ENCODE measurements around the gene CFAP46.

The CFAP46 gene

GRCh38 chr10:132884041-132884440 is 58.3 kb downstream of the CFAP46 start:
- H3K36me3 Mint-ChIP-seq: no peaks in the 10 kb centered on the region
- H3K27ac Mint-ChIP-seq: no peak overlapping the region
- H3K4me1 Mint-ChIP-seq: no peaks in the 10 kb centered on the region
- no peak overlapping the region for H3K4me3 Mint-ChIP-seq
- no peaks in the 10 kb centered on the region for H3K9me3 Mint-ChIP-seq
- H3K27me3 Mint-ChIP-seq: peaks cover 2% of the 10 kb centered on the region

GRCh38 chr10:132883391-132883881 is 58.9 kb downstream of the CFAP46 start:
- H3K4me3 Mint-ChIP-seq: no peak overlapping the region
- H3K27me3 Mint-ChIP-seq: peaks cover 4% of the 10 kb centered on the region
- no peaks in the 10 kb centered on the region for H3K4me1 Mint-ChIP-seq
- H3K27ac Mint-ChIP-seq: no peak overlapping the region
- no peaks in the 10 kb centered on the region for H3K9me3 Mint-ChIP-seq
- no peaks in the 10 kb centered on the region for H3K36me3 Mint-ChIP-seq

GRCh38 chr10:132882069-132882951 is 60.1 kb downstream of the CFAP46 start:
- Mint-ChIP-seq H3K27me3 (peaks cover 4% of the 10 kb centered on the region), H3K36me3 (no peaks in the 10 kb centered on the region), H3K27ac (no peak overlapping the region), H3K9me3 (no peaks in the 10 kb centered on the region), H3K4me1 (no peaks in the 10 kb centered on the region), H3K4me3 (no peak overlapping the region)

GRCh38 chr10:132881186-132881920 is 61.0 kb downstream of the CFAP46 start:
- Mint-ChIP-seq H3K27me3 (peaks cover 4% of the 10 kb centered on the region), H3K4me3 (no peak overlapping the region), H3K36me3 (no peaks in the 10 kb centered on the region), H3K9me3 (no peaks in the 10 kb centered on the region), H3K4me1 (no peaks in the 10 kb centered on the region), H3K27ac (no peak overlapping the region)

- Mint-ChIP-seq H3K4me3 (no peak overlapping the region), H3K27ac (no peak overlapping the region), H3K27me3 (peaks cover 12% of the 10 kb centered on the region), H3K4me1 (no peaks in the 10 kb centered on the region), H3K9me3 (no peaks in the 10 kb centered on the region), H3K36me3 (no peaks in the 10 kb centered on the region)
Measured at GRCh38 chr10:132880128-132880981, 62.0 kb downstream of the CFAP46 start.

GRCh38 chr10:132879408-132880127 is 62.8 kb downstream of the CFAP46 start:
- H3K27me3 Mint-ChIP-seq: peaks cover 15% of the 10 kb centered on the region
- no peak overlapping the region for H3K4me3 Mint-ChIP-seq
- no peaks in the 10 kb centered on the region for H3K36me3 Mint-ChIP-seq

GRCh38 chr10:132878730-132879407 is 63.5 kb downstream of the CFAP46 start:
- H3K9me3 Mint-ChIP-seq: no peaks in the 10 kb centered on the region

More at GRCh38 chr10:132879408-132880127, 62.8 kb downstream of the CFAP46 start:
- H3K27ac Mint-ChIP-seq: no peak overlapping the region
- H3K9me3 Mint-ChIP-seq: no peaks in the 10 kb centered on the region
- H3K4me1 Mint-ChIP-seq: no peaks in the 10 kb centered on the region

GRCh38 chr10:132878091-132878729 is 64.2 kb downstream of the CFAP46 start:
- Mint-ChIP-seq H3K27me3 (peaks cover 15% of the 10 kb centered on the region), H3K4me3 (no peak overlapping the region), H3K36me3 (no peaks in the 10 kb centered on the region), H3K9me3 (no peaks in the 10 kb centered on the region), H3K27ac (no peak overlapping the region), H3K4me1 (no peaks in the 10 kb centered on the region)

More at GRCh38 chr10:132878730-132879407, 63.5 kb downstream of the CFAP46 start:
- H3K4me1 Mint-ChIP-seq: no peaks in the 10 kb centered on the region
- H3K27ac Mint-ChIP-seq: no peak overlapping the region
- H3K27me3 Mint-ChIP-seq: peaks cover 15% of the 10 kb centered on the region
- no peak overlapping the region for H3K4me3 Mint-ChIP-seq
- H3K36me3 Mint-ChIP-seq: no peaks in the 10 kb centered on the region

GRCh38 chr10:132877473-132877872 is 64.9 kb downstream of the CFAP46 start:
- no peak overlapping the region for H3K27ac Mint-ChIP-seq
- H3K36me3 Mint-ChIP-seq: no peaks in the 10 kb centered on the region
- peaks cover 15% of the 10 kb centered on the region for H3K27me3 Mint-ChIP-seq
- no peaks in the 10 kb centered on the region for H3K9me3 Mint-ChIP-seq
- H3K4me1 Mint-ChIP-seq: no peaks in the 10 kb centered on the region
- no peak overlapping the region for H3K4me3 Mint-ChIP-seq

GRCh38 chr10:132876993-132877431 is 65.4 kb downstream of the CFAP46 start:
- Mint-ChIP-seq H3K4me3 (no peak overlapping the region), H3K27ac (no peak overlapping the region), H3K9me3 (no peaks in the 10 kb centered on the region), H3K36me3 (no peaks in the 10 kb centered on the region), H3K27me3 (peaks cover 15% of the 10 kb centered on the region), H3K4me1 (no peaks in the 10 kb centered on the region)

GRCh38 chr10:132876131-132876860 is 66.1 kb downstream of the CFAP46 start:
- no peaks in the 10 kb centered on the region for H3K9me3 Mint-ChIP-seq

GRCh38 chr10:132875435-132875834 is 66.9 kb downstream of the CFAP46 start:
- Mint-ChIP-seq H3K27ac (no peak overlapping the region), H3K4me3 (no peak overlapping the region), H3K9me3 (no peaks in the 10 kb centered on the region), H3K4me1 (no peaks in the 10 kb centered on the region), H3K36me3 (no peaks in the 10 kb centered on the region), H3K27me3 (peaks cover 16% of the 10 kb centered on the region)

More at GRCh38 chr10:132876131-132876860, 66.1 kb downstream of the CFAP46 start:
- Mint-ChIP-seq H3K4me3 (no peak overlapping the region), H3K27ac (no peak overlapping the region), H3K36me3 (no peaks in the 10 kb centered on the region), H3K27me3 (peaks cover 15% of the 10 kb centered on the region), H3K4me1 (no peaks in the 10 kb centered on the region)

- Mint-ChIP-seq H3K4me3 (no peak overlapping the region), H3K4me1 (no peaks in the 10 kb centered on the region), H3K27me3 (peaks cover 14% of the 10 kb centered on the region), H3K36me3 (no peaks in the 10 kb centered on the region), H3K9me3 (no peaks in the 10 kb centered on the region), H3K27ac (no peak overlapping the region)
Measured at GRCh38 chr10:132873395-132873794, 69.0 kb downstream of the CFAP46 start.

Data from activated naive CD4-positive, alpha-beta T cell treated with anti-CD3 and anti-CD28 coated beads, Interleukin-2, amount 50 U/mL, for 24 hours (primary cell).